ENCODE results near the gene PATZ1.
"Not testable (repeated sequence)": the region's sequence is repeated elsewhere in the genome, so short reads cannot be mapped to it uniquely, and the experiment has no call there.

The PATZ1 gene

GRCh38 chr22:31346255-31346732, at the start of gene PATZ1:
TSS of gene PATZ1 (minus strand) at chr22:31346346. CDS start at chr22:31345602, 744 bp downstream.
- DNase-seq (ENCODE audit: low read depth): peak; percentile 28

- DNase-seq (ENCODE audit: low read depth): no peak
Observed at GRCh38 chr22:31394326-31394725, 48.2 kb upstream of the PATZ1 start.

GRCh38 chr22:31393893-31394292, 47.7 kb upstream of the PATZ1 start:
- DNase-seq (ENCODE audit: low read depth): no peak

GRCh38 chr22:31378651-31379050, 32.5 kb upstream of the PATZ1 start:
- not testable (repeated sequence) for DNase-seq (ENCODE audit: low read depth)

GRCh38 chr22:31378123-31378522, 32.0 kb upstream of the PATZ1 start:
- no peak for DNase-seq (ENCODE audit: low read depth)

GRCh38 chr22:31377612-31378011, 31.5 kb upstream of the PATZ1 start:
- DNase-seq (ENCODE audit: low read depth): no peak

- DNase-seq (ENCODE audit: low read depth): no peak
Observed at GRCh38 chr22:31367426-31367825, 21.3 kb upstream of the PATZ1 start.

- DNase-seq (ENCODE audit: low read depth): no peak
Observed at GRCh38 chr22:31363885-31364465, 17.8 kb upstream of the PATZ1 start.

- DNase-seq (ENCODE audit: low read depth): no peak
Observed at GRCh38 chr22:31361743-31362142, 15.6 kb upstream of the PATZ1 start.

- DNase-seq (ENCODE audit: low read depth): no peak
Observed at GRCh38 chr22:31360029-31360428, 13.9 kb upstream of the PATZ1 start.

- DNase-seq (ENCODE audit: low read depth): no peak
Observed at GRCh38 chr22:31354515-31354914, 8.4 kb upstream of the PATZ1 start.

- no peak for DNase-seq (ENCODE audit: low read depth)
Observed at GRCh38 chr22:31350410-31350863, 4.3 kb upstream of the PATZ1 start.

GRCh38 chr22:31349960-31350359, 3.8 kb upstream of the PATZ1 start:
- no peak for DNase-seq (ENCODE audit: low read depth)

- DNase-seq (ENCODE audit: low read depth): no peak
Observed at GRCh38 chr22:31348766-31349165, 2.6 kb upstream of the PATZ1 start.

GRCh38 chr22:31348009-31348337, 1.8 kb upstream of the PATZ1 start:
- DNase-seq (ENCODE audit: low read depth): not testable (repeated sequence)

GRCh38 chr22:31347251-31348008, 1.3 kb upstream of the PATZ1 start:
- DNase-seq (ENCODE audit: low read depth): peak; percentile 33

GRCh38 chr22:31346733-31347250, 646 bp upstream of the PATZ1 start:
- no peak for DNase-seq (ENCODE audit: low read depth)

- DNase-seq (ENCODE audit: low read depth): peak; percentile 22
Observed at GRCh38 chr22:31345331-31346254, 553 bp downstream of the PATZ1 start.

GRCh38 chr22:31344578-31345330, 1.4 kb downstream of the PATZ1 start:
- no peak for DNase-seq (ENCODE audit: low read depth)

GRCh38 chr22:31344256-31344577, 1.9 kb downstream of the PATZ1 start:
- DNase-seq (ENCODE audit: low read depth): no peak
